ENCODE results near the gene ZFAND4. TPM values are rescaled to one million over a fixed set of nuclear protein-coding genes. Genes with fewer than 3 reads are reported as not detected.

Gene ZFAND4
- total RNA-seq, 1 experiment from 2014 or later: 17.2 TPM

- no peaks in the 10 kb centered on the region for H4K20me1 ChIP-seq (ENCODE audit: control insufficient read depth, insufficient read depth, insufficient read length)
- H3K79me2 ChIP-seq (ENCODE audit: insufficient read depth, low read length): no peaks in the 10 kb centered on the region
- H3T11ph ChIP-seq (ENCODE audit: low read length): no peak overlapping the region
- H2AFZ ChIP-seq (ENCODE audit: low read length): no peak overlapping the region
- H3K79me1 ChIP-seq (ENCODE audit: insufficient read depth, low read depth, low read length, poor library complexity, severe bottlenecking): no peaks in the 10 kb centered on the region
- H3K4me1 Mint-ChIP-seq: no peaks in the 10 kb centered on the region
- no peaks in the 10 kb centered on the region for H3K9me3 ChIP-seq (ENCODE audit: control insufficient read depth, low read depth, low read length)
- no peak overlapping the region for H2BK120ac ChIP-seq (ENCODE audit: low read depth, low read length, poor library complexity, severe bottlenecking)
- no peak overlapping the region for H3K56ac ChIP-seq (ENCODE audit: insufficient read length, low read depth, low read length)
- H3K4me2 ChIP-seq (ENCODE audit: insufficient read depth, insufficient read length, low read length): no peak overlapping the region
- no peak overlapping the region for H3K23ac ChIP-seq (ENCODE audit: insufficient read length, low read depth, low read length)
- H3K4ac ChIP-seq (ENCODE audit: low read depth, low read length): no peak overlapping the region
- peaks cover 2 to 11% (median 5%) of the 10 kb centered on the region in 3 experiments; a peak in 4 of 7 replicates for H3K36me3 Mint-ChIP-seq (ENCODE audit: insufficient read depth in 1 of 3, low read depth in 3 of 3)
- H3K27me3 Mint-ChIP-seq (ENCODE audit: low read depth): no peaks in the 10 kb centered on the region
- no peaks in the 10 kb centered on the region for H3K9me3 Mint-ChIP-seq
- no peak overlapping the region for H2BK15ac ChIP-seq (ENCODE audit: low read depth, low read length)
- no peak overlapping the region for H3K9ac ChIP-seq (ENCODE audit: extremely low read depth, insufficient read length, low read length)
- WGBS (ENCODE audit: extremely low coverage, insufficient read length, low lambda C conversion rate): no CpG with 5 or more reads among the region's 2 CpGs
- no peak overlapping the region for H3K4me3 Mint-ChIP-seq
- H3K23me2 ChIP-seq (ENCODE audit: insufficient read length, low read depth, low read length, poor library complexity, severe bottlenecking): no peaks in the 10 kb centered on the region
- H3K4me1 ChIP-seq (ENCODE audit: insufficient read depth, low read length): no peaks in the 10 kb centered on the region
- H4K91ac ChIP-seq (ENCODE audit: insufficient read length, low read depth, low read length): no peak overlapping the region
- no peak overlapping the region for H3K18ac ChIP-seq (ENCODE audit: insufficient read length, low read depth, low read length)
- H4K5ac ChIP-seq (ENCODE audit: insufficient read length, low read depth, low read length): no peak overlapping the region
- H2AK5ac ChIP-seq (ENCODE audit: insufficient read length, low read length): no peak overlapping the region
- no peak for TF ChIP-seq CTCF (conservative IDR thresholded peaks at IDR 0.05)
- no peak overlapping the region for H2BK20ac ChIP-seq (ENCODE audit: low read depth, low read length, poor library complexity, severe bottlenecking)
- H4K8ac ChIP-seq (replicated peaks; ENCODE audit: insufficient read length, low read depth, low read length): no peak overlapping the region
- DNase-seq: no peak
- no peaks in the 10 kb centered on the region for H3K27me3 ChIP-seq (ENCODE audit: insufficient read depth, low read length)
- H3K27ac Mint-ChIP-seq: no peak overlapping the region
- no peak overlapping the region for H2BK12ac ChIP-seq (ENCODE audit: insufficient read length, low read depth, low read length)
- H3K27ac ChIP-seq (ENCODE audit: insufficient read length, low read depth, low read length): no peak overlapping the region
- H2BK5ac ChIP-seq (ENCODE audit: insufficient read length, low read length): no peak overlapping the region
- H3K14ac ChIP-seq (ENCODE audit: insufficient read depth, low read length): no peak overlapping the region
Measured at GRCh38 chr10:45647118-45647517, 25.5 kb downstream of the ZFAND4 start.

All from H9 (cell line).